Neural progenitor cell (in vitro differentiated cells): ENCODE measurements around the gene EPYC.

ENCODE experiments used
- EZH2phosphoT487 ChIP-seq: fragments of 200-600 bp; sonication (generic); IDR thresholded peaks from 2 replicates; pipeline ENCODE4 v1.6.1; 2017; ENCODE audit warnings: antibody characterized with exemption
- TF ChIP-seq, protein P1 (sequence below): fragments of 200-600 bp; sonication (generic); IDR thresholded peaks from 2 replicates; pipeline ENCODE4 v1.5.1; 2017; ENCODE audit warnings: antibody characterized with exemption, mild to moderate bottlenecking

DNA sequence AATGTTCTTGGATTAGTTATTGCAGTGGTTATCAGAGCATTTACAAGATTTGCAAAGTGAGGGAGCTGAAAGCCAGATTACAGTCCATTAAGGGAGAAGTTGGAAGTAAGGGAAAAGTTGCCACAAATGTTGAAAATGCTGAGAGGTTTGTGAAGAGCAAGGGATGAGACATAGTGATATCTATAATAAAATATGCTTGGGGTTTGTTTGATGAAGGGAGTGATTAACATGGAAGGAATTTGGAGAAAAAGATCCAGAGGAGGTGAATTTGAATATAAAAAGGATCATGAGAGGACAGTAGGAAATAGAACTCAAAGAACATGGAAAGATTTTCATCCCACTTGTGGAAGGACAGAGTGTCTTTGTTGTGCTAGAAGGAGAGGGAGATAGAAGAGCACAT lies 30.5 kb downstream of the EPYC start:
- TF ChIP-seq, protein P1, sequence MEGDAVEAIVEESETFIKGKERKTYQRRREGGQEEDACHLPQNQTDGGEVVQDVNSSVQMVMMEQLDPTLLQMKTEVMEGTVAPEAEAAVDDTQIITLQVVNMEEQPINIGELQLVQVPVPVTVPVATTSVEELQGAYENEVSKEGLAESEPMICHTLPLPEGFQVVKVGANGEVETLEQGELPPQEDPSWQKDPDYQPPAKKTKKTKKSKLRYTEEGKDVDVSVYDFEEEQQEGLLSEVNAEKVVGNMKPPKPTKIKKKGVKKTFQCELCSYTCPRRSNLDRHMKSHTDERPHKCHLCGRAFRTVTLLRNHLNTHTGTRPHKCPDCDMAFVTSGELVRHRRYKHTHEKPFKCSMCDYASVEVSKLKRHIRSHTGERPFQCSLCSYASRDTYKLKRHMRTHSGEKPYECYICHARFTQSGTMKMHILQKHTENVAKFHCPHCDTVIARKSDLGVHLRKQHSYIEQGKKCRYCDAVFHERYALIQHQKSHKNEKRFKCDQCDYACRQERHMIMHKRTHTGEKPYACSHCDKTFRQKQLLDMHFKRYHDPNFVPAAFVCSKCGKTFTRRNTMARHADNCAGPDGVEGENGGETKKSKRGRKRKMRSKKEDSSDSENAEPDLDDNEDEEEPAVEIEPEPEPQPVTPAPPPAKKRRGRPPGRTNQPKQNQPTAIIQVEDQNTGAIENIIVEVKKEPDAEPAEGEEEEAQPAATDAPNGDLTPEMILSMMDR, result no peak
- TF ChIP-seq EZH2phosphoT487, result no peak
